GM13977 (cell line): ENCODE results near the gene DIO3.

Source experiments
- DNase-seq: peaks from one replicate; pipeline ENCODE4 v3.0.0; 2012; ENCODE audit warnings: low spot score
- CTCF ChIP-seq: IDR thresholded peaks from 2 replicates; pipeline ENCODE4 v1.5.1; 2012; ENCODE audit warnings: mild to moderate bottlenecking, control low read depth; ENCODE audit not compliant: insufficient read depth; ENCODE audit errors: extremely low read depth, missing control alignments
- in situ Hi-C: fragments of 300-500 bp; cut with MboI; formaldehyde crosslinking; loops from one replicate; pipeline ENCODE4 v1.12.0; 2022; ENCODE audit warnings: low sequenced_read_pairs, low pct_unique_long_range_greater_than_20kb, mixed read lengths, inconsistent platforms; ENCODE audit not compliant: unreplicated experiment

The DIO3 gene

DNA sequence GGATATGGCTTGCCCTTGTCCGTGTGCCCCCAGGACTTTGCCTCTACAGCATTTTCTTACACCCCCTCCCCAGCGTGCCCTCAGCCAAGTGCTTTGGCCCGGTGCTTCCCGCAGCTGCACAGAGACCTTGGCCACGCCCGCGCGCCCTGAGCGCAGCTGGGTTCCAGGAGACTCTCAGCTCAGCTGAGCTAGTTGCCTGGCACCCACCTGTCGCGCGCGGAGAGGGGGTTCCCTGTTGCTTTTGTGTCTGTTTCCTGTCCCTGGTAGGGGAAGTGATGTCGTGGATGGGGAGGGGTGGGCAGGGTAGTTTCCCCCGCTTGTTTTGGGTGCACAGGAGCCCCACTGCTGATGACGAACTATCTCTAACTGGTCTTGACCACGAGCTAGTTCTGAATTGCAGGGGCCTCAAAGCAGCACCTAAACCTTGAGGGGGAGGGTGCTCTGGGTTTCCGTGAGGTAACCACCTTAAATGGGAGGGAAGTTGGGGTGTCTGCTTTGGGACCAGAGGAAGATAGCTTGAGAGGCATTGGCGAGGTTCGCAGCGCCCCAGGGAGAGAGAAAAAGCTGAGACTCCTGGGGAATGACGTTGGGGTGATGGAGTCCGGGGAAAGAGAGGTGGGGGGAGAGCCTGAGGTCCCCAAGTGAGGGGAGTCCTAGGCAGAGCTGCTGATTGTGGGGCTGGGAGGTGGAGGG lies 1.5 kb downstream of the DIO3 start:
- in situ Hi-C loops = no loop called here
- TF ChIP-seq CTCF = no peak
- DNase-seq = no peak

DNA sequence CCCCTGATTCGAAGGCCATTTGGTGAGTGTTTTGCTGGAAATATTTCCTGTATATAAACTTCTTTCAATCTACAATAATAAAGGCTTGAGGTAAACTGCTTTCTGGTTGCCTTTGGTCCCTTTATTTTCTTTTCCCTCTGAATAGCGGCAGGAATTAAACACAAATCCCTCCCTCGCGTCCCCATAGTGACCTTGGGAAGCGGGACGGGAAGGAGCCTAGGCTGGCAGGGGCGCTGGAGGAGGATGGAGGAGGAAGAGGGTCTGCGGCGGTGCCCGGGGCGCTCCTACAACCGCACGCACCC lies 2.0 kb downstream of the DIO3 start:
- in situ Hi-C loops = no loop called here
- no peak for DNase-seq
- TF ChIP-seq CTCF = no peak

DNA sequence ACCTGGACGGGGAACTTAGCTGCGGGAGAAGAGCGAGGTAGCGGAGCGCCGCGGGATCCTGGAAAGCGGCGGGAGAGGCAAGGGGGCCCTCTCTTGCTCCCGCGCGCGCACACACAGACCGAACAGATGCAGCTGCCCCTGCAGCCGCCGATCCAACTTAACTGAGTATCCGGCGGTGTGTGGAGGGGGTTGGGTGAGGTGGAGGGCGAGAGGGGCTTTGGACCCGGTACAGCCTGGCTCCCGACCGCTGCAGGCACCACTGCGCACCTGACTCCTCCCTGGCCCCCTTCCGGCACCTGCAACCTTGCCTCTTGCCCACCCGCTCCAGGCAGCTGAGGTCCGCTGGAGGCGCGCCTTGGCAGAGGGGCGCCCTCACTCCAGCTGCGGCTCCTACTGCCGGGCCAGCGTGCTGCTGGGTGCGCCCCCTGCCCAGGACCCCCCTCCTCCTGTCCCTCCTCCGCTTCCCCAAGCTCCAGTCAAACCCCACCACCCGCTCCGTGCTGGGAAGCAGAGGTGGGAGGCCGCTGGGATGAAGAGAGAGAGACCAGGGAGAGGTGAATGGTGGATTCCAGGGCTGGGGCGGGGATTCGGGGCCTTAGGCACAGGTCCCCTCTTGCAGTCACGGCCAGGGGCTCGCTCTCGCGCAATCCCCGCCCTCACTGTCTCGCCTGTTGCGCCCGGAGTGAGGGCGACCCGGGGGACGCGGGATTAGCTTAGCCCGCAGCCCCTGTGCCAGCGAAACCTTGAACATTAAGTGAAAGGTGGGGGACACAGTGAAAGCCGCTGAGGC lies 2.6 kb downstream of the DIO3 start:
- DNase-seq = no peak
- in situ Hi-C loops = no loop called here
- no peak for TF ChIP-seq CTCF

- in situ Hi-C loops = no loop called here
- TF ChIP-seq CTCF = no peak
- no peak for DNase-seq
Observed at GRCh38 chr14:101564444-101564776, 3.1 kb downstream of the DIO3 start.

DNA sequence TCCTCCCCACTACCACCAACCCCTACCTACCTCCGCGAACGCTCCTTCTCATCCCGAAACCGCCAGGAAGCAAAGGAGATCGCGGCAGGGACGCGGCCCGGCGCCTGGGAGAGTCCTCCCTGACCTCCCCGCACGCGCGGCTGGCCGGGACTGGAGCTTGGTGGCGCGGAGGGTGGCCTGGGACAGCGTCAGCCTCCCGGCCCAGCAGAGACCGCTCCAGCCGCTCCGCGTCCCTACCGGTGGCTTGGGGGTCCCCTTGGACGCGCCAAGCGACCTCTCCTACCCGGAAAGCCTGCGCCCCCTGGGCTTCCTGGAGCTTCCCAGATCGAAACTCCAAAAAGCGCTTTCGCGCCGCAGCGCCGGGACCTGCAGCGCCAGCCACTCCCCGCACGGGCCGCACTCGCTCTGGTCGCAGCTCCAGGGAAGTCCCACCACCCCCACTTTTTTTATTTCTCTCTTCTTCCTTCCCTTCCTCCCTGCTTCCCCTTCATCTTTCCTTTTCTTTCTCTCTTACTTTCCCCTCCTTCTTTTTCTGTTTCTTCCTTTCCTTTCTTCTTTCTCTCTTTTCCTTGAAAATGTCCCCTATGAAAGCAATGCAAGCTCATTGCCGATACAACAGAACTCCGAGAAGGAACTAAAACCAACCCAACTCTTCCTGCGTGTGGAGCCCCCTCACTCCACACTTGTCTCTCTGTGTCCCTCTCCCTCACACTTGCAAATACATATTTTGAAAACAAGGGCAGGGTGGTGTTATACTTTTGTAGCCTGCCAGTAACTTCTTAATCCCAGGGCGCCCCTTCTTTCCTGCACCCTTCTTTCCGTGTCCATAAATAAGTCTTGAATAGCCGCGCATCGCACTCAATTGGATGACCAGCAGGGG lies 3.8 kb downstream of the DIO3 start:
- DNase-seq = no peak
- no peak for TF ChIP-seq CTCF
- in situ Hi-C loops = no loop called here

- DNase-seq = no peak
- in situ Hi-C loops = no loop called here
- TF ChIP-seq CTCF = no peak
Observed at GRCh38 chr14:101567252-101567651, 6.0 kb downstream of the DIO3 start.
